ENCODE results near the gene HDGF. TPM values are rescaled to one million over a fixed set of nuclear protein-coding genes. Genes with fewer than 3 reads are reported as not detected.
A peak's percentile ranks its signal among the peaks of the same experiment; 100 is the strongest.

The HDGF gene
- total RNA-seq, 2 experiments from 2014 or later: 271 to 274 TPM

GRCh38 chr1:156705918-156706656 lies 45.4 kb downstream of the HDGF start:
- no peaks in the 10 kb centered on the region for H3K36me3 Mint-ChIP-seq
- H3K9me3 Mint-ChIP-seq: no peaks in the 10 kb centered on the region
- peak overlapping the region; percentile 76 for H3K4me3 Mint-ChIP-seq
- peaks cover 25% of the 10 kb centered on the region for H3K4me1 Mint-ChIP-seq
- peak; percentile 72 for DNase-seq
- H3K27ac Mint-ChIP-seq: peak overlapping the region; percentile 54
- H3K27me3 Mint-ChIP-seq: peaks cover 29% of the 10 kb centered on the region

DNA sequence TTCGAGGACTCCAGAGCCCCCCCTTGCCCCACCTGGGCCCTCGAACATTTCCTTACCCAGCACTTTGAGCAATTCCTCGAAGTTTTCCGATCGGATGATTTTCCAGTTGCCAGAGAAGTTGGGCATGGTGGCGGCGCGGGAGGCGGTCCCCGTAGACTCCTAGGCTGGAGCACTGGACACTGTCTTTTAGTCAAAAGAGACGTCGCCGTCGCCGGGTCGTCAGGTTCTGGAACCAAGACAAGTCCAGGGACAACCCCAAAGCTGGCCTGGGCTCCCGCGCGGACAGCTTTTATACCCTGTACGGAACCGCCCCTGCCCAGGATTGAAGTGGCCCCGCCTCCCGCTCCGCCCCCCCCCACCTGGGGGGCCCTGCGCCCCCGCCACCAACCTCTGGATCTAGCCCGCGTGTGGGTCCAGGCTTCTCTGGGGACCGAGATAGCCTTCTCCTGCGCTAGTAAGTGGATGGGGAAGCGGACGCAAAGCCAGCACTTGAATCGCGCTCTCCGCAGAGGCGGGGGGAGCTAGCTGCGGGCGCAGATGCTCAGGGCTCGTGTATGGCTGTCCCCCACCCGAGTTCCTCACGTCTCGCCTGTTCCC lies 46.1 kb downstream of the HDGF start, which contains the start of gene CRABP2:
TSS of gene CRABP2 (minus strand) at position 263 of the 597 bp plus-strand sequence. CDS start at position 126, 137 bp downstream.
- H3K27ac Mint-ChIP-seq: peak within 1 kb of the TSS; percentile 54
- peaks cover 28% of the 10 kb centered on the region for H3K4me1 Mint-ChIP-seq
- H3K36me3 Mint-ChIP-seq: no peaks in the 10 kb centered on the region
- H3K27me3 Mint-ChIP-seq: peaks cover 32% of the 10 kb centered on the region
- peak; percentile 41 for DNase-seq
- H3K9me3 Mint-ChIP-seq: no peaks in the 10 kb centered on the region
- peak within 1 kb of the TSS; percentile 76 for H3K4me3 Mint-ChIP-seq

DNA sequence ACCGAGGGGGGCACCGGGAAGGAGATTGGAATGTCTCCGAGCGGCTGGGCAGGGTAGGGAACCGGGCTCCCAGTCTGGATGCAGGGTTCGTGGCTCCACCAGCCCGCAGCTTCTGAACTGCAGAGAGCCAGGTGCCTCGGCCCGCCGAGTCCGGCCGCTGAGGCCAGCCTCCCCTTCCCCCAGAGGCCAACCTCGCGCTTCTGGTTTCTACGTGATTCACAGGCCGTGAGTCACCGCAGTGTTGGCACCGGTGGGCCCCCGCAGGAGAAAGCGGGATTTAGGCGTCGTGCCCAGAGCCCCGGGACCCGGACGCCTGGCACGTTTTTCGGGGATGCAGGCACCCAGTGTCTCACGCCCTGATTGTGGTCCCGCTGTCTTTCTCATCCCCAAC lies 46.5 kb downstream of the HDGF start:
- H3K4me1 Mint-ChIP-seq: peaks cover 28% of the 10 kb centered on the region
- no peaks in the 10 kb centered on the region for H3K9me3 Mint-ChIP-seq
- H3K27me3 Mint-ChIP-seq: peaks cover 33% of the 10 kb centered on the region
- H3K36me3 Mint-ChIP-seq: no peaks in the 10 kb centered on the region
- no peak overlapping the region for H3K27ac Mint-ChIP-seq
- DNase-seq: peak; percentile 56
- peak overlapping the region; percentile 62 for H3K4me3 Mint-ChIP-seq

GRCh38 chr1:156704166-156704711 lies 47.2 kb downstream of the HDGF start:
- H3K27me3 Mint-ChIP-seq: peaks cover 38% of the 10 kb centered on the region
- H3K36me3 Mint-ChIP-seq: no peaks in the 10 kb centered on the region
- H3K4me3 Mint-ChIP-seq: peak overlapping the region; percentile 25
- DNase-seq: no peak
- H3K9me3 Mint-ChIP-seq: no peaks in the 10 kb centered on the region
- H3K27ac Mint-ChIP-seq: no peak overlapping the region
- H3K4me1 Mint-ChIP-seq: peaks cover 28% of the 10 kb centered on the region

DNA sequence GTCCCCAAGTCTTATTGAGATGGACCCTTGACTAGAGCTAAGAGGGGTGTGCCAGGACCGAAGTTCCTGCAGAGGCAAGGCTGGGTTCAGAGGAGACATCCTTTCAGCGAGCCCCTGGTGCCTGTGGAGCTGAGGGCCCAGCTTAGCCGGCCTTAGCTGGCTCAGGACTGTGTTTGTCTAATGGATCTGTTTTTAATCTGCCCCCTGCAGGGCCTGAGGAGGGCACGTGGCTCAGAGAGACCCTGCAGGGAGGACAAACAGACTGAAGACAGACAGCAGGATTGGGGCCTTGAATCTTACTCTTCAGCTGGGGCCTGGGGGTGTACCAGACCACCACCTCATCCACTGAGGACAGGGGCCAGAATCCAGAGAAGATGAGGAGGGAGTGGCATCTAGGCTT lies 47.7 kb downstream of the HDGF start:
- no peaks in the 10 kb centered on the region for H3K9me3 Mint-ChIP-seq
- H3K4me3 Mint-ChIP-seq: no peak overlapping the region
- DNase-seq: no peak
- H3K27ac Mint-ChIP-seq: no peak overlapping the region
- no peaks in the 10 kb centered on the region for H3K36me3 Mint-ChIP-seq
- H3K4me1 Mint-ChIP-seq: peaks cover 28% of the 10 kb centered on the region
- peaks cover 42% of the 10 kb centered on the region for H3K27me3 Mint-ChIP-seq

DNA sequence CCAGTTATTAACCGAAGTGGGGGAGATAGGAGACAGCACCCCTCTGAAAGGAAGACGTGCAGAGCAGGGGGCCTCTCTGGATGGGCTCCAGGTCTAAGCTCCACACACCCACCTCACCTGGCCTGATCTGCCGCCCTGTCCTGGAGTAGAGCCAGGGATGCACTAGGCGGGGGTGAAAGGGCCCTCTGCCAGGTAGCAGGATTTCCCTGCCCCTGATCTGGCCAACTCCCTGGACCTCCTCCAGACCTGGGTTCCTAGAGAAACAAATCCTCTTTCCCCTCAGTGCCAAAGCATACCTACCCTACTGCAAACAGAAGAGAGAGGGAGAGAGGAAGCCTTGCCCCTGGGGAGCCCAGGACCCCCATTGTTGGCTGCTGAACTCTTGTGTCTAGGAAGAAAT lies 48.1 kb downstream of the HDGF start:
- peaks cover 28% of the 10 kb centered on the region for H3K4me1 Mint-ChIP-seq
- H3K4me3 Mint-ChIP-seq: no peak overlapping the region
- no peak for DNase-seq
- H3K27me3 Mint-ChIP-seq: peaks cover 44% of the 10 kb centered on the region
- no peaks in the 10 kb centered on the region for H3K36me3 Mint-ChIP-seq
- H3K9me3 Mint-ChIP-seq: no peaks in the 10 kb centered on the region
- no peak overlapping the region for H3K27ac Mint-ChIP-seq

DNA sequence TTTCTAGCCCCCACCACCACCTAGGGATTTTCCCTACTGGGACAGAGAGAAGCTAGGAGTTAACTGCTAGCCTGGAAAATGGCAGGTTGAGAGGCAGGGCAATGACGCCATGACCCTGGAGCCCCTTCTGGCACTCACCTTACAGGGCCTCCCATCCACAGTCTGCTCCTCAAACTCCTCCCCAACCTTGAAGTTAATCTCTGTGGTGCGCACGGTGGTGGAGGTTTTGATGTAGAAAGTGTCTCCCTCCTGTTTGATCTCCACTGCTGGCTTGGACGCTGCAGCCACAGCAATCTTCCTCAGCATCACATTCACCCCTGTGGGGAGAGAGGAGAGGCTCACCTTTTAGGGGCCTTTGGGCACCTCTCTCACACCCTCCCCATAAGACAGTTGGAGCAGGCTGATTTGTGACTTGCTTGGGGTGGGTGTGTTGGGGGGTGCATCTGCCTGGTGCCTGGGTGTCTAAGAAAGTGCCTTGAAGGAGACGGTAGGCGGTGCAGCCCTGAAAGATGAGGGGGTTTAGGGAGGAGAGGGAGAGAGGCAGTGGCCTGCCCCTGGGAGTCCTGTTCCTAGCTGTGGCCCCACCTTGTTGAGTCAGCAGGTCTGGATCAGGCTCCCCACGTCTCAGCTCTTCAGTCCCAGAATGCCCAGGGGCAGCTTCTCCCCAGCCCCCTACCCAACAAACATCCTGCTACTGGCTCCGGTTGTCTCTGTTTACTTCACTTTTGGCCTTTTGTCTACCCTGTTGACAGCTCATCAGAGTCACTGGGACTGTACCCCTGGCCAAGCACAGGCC lies 50.5 kb downstream of the HDGF start:
- peaks cover 57% of the 10 kb centered on the region for H3K27me3 Mint-ChIP-seq
- no peak overlapping the region for H3K4me3 Mint-ChIP-seq
- no peak for DNase-seq
- H3K4me1 Mint-ChIP-seq: peaks cover 14% of the 10 kb centered on the region
- H3K9me3 Mint-ChIP-seq: no peaks in the 10 kb centered on the region
- H3K27ac Mint-ChIP-seq: no peak overlapping the region
- no peaks in the 10 kb centered on the region for H3K36me3 Mint-ChIP-seq

DNA sequence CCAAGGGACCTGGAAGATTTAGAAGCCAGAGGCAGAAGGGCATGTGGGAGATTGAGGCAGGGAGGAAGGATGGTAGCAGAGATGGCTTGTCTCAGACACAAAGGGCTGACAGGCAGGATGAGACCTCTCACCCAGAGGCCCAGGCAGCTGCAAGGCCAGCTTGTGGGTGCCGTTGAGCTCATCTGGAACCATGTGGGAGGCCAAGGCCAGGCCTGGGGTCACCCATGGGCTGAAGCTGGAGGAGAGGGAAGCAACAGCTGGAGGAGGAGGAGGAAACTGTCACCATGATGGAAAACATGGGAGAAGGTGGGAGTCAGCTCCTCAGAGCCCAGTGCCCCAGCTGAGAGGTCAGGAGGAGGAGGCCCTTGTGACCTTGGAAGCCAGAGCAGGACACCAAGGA lies 52.5 kb downstream of the HDGF start:
- Mint-ChIP-seq H3K4me3 (no peak overlapping the region), H3K27ac (no peak overlapping the region), H3K27me3 (peaks cover 52% of the 10 kb centered on the region), H3K4me1 (peaks cover 3% of the 10 kb centered on the region), H3K9me3 (no peaks in the 10 kb centered on the region), H3K36me3 (no peaks in the 10 kb centered on the region)
- no peak for DNase-seq

DNA sequence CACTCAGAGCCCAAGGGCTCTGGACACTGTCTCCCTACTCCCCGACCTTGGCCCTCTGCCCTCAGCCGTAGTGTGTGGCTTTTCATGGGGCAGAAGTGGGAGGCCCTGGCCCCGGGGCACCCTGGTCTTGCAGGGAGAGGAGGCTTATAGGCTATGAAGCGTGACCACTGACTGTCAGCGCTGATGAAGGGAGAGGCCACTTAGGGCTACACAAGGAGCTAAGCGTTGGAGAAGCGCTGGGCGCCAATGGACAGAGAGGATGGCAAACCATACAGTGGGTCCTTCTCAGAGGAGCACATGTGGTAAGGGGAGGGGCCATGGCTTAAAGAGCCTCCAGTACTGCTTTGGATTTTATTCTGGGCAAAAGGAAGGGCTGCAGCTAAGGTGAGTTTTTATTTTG lies 54.0 kb downstream of the HDGF start:
- no peak for DNase-seq
- no peaks in the 10 kb centered on the region for H3K9me3 Mint-ChIP-seq
- H3K27me3 Mint-ChIP-seq: peaks cover 56% of the 10 kb centered on the region
- no peak overlapping the region for H3K27ac Mint-ChIP-seq
- H3K4me1 Mint-ChIP-seq: peaks cover 14% of the 10 kb centered on the region
- no peak overlapping the region for H3K4me3 Mint-ChIP-seq
- H3K36me3 Mint-ChIP-seq: no peaks in the 10 kb centered on the region

GRCh38 chr1:156696755-156697154 lies 54.7 kb downstream of the HDGF start:
- Mint-ChIP-seq H3K4me1 (peaks cover 21% of the 10 kb centered on the region), H3K9me3 (no peaks in the 10 kb centered on the region), H3K36me3 (no peaks in the 10 kb centered on the region), H3K27me3 (peaks cover 61% of the 10 kb centered on the region), H3K27ac (no peak overlapping the region), H3K4me3 (no peak overlapping the region)
- no peak for DNase-seq

DNA sequence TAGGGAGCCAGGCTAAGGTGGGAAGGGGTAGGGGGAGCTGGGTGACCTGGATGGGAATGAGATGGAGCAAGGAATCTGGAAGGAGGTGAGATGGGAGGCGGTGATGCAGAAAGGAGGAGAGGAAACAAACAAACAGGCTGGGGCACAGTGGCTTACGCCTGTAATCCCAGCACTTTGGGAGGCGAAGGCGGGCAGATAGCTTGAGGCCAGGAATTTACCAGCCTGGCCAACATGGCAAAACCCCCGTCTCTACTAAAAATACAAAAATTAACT lies 56.8 kb downstream of the HDGF start:
- Mint-ChIP-seq H3K27me3 (peaks cover 75% of the 10 kb centered on the region), H3K4me1 (peaks cover 19% of the 10 kb centered on the region), H3K27ac (no peak overlapping the region), H3K36me3 (no peaks in the 10 kb centered on the region), H3K9me3 (no peaks in the 10 kb centered on the region), H3K4me3 (no peak overlapping the region)
- DNase-seq: no peak

DNA sequence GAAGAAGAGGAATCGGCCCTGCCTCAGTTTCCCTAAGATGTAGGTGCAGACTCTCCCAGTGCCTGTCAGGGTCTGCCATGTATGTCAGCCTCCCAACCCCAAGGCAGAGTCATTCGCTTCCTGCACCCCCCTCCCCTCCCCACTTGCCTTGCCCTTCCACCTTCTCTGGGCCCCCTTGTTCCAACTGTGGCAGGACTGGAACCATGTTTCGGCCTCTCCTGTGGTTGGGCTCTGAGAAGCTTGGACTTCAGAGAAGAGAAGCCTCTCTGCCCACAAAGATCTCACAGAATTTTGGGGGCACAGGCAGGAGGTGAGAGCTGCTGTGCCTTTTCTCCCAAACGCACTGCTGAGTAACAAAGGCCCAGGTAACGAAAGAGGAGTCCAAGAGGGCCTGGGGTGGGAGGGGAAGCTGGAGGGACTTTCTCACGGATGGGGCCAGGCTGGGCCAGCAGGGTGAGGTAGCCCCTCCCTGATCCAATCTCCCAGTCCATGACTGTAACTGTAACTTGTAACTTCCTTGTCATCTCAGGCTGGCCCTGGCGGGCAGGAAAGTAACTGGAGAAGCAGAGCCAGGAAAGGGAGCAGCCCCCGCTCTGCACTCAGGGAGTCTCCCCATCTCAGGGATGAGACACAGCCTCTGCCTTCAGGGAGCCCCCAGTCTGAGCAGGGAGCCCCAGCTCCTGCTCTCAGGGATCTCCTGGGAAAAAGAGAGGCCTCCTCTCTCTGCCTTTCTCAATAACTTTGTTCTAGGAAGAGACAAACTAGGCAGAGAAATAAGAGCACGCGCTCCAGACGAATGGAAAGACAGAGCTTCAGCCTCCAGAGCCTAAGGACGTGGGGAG lies 57.4 kb downstream of the HDGF start:
- no peak overlapping the region for H3K4me3 Mint-ChIP-seq
- H3K9me3 Mint-ChIP-seq: no peaks in the 10 kb centered on the region
- no peaks in the 10 kb centered on the region for H3K36me3 Mint-ChIP-seq
- peaks cover 78% of the 10 kb centered on the region for H3K27me3 Mint-ChIP-seq
- no peak for DNase-seq
- H3K4me1 Mint-ChIP-seq: peaks cover 25% of the 10 kb centered on the region
- no peak overlapping the region for H3K27ac Mint-ChIP-seq

DNA sequence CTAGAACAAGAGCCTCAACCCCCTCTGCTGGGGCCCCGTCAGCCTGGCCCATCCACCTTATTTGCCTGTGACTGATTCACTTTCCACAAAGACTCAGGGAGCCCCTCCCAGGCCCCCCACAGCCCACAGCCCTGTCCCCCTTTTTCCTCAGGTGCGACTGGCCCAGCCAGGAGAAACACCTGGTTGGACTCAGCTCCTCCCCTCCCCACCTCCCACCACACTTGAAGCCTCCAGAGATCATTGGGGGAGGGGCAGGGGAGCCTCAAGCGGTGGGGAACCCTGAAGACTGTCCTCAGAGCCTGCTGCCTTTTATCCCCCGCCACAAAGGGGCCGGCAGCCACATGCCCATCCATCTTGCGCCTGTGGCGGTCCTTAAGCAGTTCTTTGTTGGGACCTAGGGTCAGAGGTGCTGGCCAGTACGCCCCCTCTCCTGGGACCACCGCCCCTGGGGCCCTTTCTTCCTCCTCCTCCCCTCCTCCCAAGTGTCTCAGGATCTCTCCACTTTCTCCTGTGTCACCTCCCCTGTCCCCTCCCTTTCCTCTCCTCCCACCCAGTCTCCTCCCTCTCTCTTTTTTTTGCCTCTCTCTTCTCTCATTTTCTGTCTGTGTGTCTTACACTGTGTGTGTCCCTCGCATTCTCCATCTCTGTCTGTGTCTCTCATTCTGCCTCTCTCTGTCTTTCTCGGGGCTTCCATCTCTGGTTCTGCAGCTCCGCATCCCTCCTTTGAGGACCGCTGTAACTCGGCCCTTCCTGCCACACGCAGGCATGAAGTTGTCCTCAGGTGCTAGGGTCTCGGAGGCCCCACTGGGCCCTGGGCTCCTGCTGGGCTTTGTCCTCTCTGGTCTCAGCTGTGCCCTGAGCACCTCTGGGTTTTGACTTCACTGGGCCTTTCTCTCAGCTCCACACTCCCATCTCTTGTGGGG lies 58.3 kb downstream of the HDGF start:
- no peak overlapping the region for H3K27ac Mint-ChIP-seq
- no peak overlapping the region for H3K4me3 Mint-ChIP-seq

GRCh38 chr1:156692441-156692924 lies 59.0 kb downstream of the HDGF start:
- no peak overlapping the region for H3K27ac Mint-ChIP-seq
- H3K27me3 Mint-ChIP-seq: peaks cover 79% of the 10 kb centered on the region
- no peaks in the 10 kb centered on the region for H3K9me3 Mint-ChIP-seq
- H3K36me3 Mint-ChIP-seq: no peaks in the 10 kb centered on the region
- no peak for DNase-seq
- peaks cover 27% of the 10 kb centered on the region for H3K4me1 Mint-ChIP-seq
- no peak overlapping the region for H3K4me3 Mint-ChIP-seq

More for the DNA sequence above, 58.3 kb downstream of the HDGF start:
- no peak for DNase-seq
- Mint-ChIP-seq H3K36me3 (no peaks in the 10 kb centered on the region), H3K9me3 (no peaks in the 10 kb centered on the region), H3K4me1 (peaks cover 27% of the 10 kb centered on the region), H3K27me3 (peaks cover 81% of the 10 kb centered on the region)

Data from activated naive CD8-positive, alpha-beta T cell treated with anti-CD3 and anti-CD28 coated beads for 36 hours (primary cell).